ENCODE data around the gene GNL2. TPM values are rescaled to one million over a fixed set of nuclear protein-coding genes. Genes with fewer than 3 reads are reported as not detected.

The GNL2 gene
- total and polyA plus RNA-seq, 10 of the 15 experiments (the other 5 are each of a cell fraction or from before 2014, with no cell fraction given), result 64.2 to 167 (median 88.2) TPM

DNA sequence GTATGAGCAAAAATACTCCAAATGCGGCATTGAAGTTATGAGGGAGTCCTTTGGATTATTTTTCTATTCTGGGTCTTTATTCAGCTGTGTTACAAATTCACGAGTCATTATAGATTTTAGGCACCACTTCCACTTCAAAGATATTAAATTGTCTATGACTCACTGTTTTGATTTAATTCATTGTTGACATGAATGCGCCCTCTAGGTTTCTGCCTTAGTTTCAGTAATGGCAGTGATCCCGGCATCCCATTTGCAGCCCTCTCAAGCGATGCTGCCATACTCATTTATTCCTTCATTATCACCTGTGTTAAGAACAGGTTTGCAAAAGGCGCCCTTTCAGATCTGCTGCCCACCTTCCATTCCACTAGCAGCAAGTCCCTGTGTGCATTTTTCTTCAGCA lies 25.0 kb upstream of the GNL2 start:
- Histone ChIP-seq H3K79me2 (ENCODE audit: control insufficient read depth, insufficient read depth, low read length) (no peaks in the 10 kb centered on the region), H3K4me2 (ENCODE audit: control insufficient read depth, insufficient read depth) (no peak overlapping the region), H3K36me3 (ENCODE audit: control insufficient read depth in 2 of 2, insufficient read depth in 2 of 2, low read length in 1 of 2) (no peaks in the 10 kb centered on the region), H3K4me3 (no peak overlapping the region), H3K9ac (ENCODE audit: control insufficient read depth, insufficient read depth, low read length) (no peak overlapping the region), H4K20me1 (ENCODE audit: control insufficient read depth, insufficient read depth) (no peaks in the 10 kb centered on the region), H2AFZ (ENCODE audit: control insufficient read depth, low read depth, low read length) (no peak overlapping the region), H3K4me1 (ENCODE audit: control insufficient read depth, insufficient read depth, low read length) (no peaks in the 10 kb centered on the region), H3K27ac (ENCODE audit: control insufficient read depth, insufficient read depth) (no peak overlapping the region), H3K27me3 (replicated peaks in 1 of 2; ENCODE audit: control insufficient read depth in 2 of 2, insufficient read depth in 2 of 2, low read length in 1 of 2) (peaks cover 2 to 7% of the 10 kb centered on the region in 2 experiments; a peak in 3 of 4 replicates), H3K9me3 (replicated peaks; ENCODE audit: control insufficient read depth, insufficient read depth, low read length) (no peaks in the 10 kb centered on the region)
- ChIA-PET CTCF (no interaction called here), SMC1A (ENCODE audit: uncharacterized antibody, unreplicated experiment) (no interaction called here), RAD21 (ENCODE audit: unreplicated experiment) (no interaction called here), POLR2A (no interaction called here)
- no peak for ATAC-seq
- WGBS (ENCODE audit: insufficient coverage, insufficient replicate concordance, low lambda C conversion rate, missing lambda C conversion rate), result 42% methylated on average over 6 of the region's 6 CpGs
- TF ChIP-seq ZSCAN29 (IDR thresholded peaks at IDR 0.05) (no peak), STAT1 (conservative IDR thresholded peaks at IDR 0.05) (no peak), HDAC6 (IDR thresholded peaks at IDR 0.05; ENCODE audit: unreplicated experiment) (no peak), TAF1 (IDR thresholded peaks at IDR 0.05; ENCODE audit: borderline replicate concordance, low read depth, low read length) (no peak), ASH2L (IDR thresholded peaks at IDR 0.05; ENCODE audit: borderline replicate concordance, low read depth) (no peak), ZNF24 (IDR thresholded peaks at IDR 0.05) (no peak), SMAD1 (IDR thresholded peaks at IDR 0.05; ENCODE audit: low read depth, partially characterized antibody) (no peak), SREBF2 (IDR thresholded peaks at IDR 0.05; ENCODE audit: low read length) (no peak), GABPA (IDR thresholded peaks at IDR 0.05; ENCODE audit: low read depth) (no peak), BCL11A (IDR thresholded peaks at IDR 0.05; ENCODE audit: low read depth, low read length) (no peak), SRF (IDR thresholded peaks at IDR 0.05; ENCODE audit: low read depth in 2 of 2, low read length in 2 of 2) (no peak), POLR2AphosphoS2 (IDR thresholded peaks at IDR 0.05; ENCODE audit: low read depth, low read length) (no peak), RB1 (IDR thresholded peaks at IDR 0.05; ENCODE audit: borderline replicate concordance) (no peak), ATF7 (IDR thresholded peaks at IDR 0.05; ENCODE audit: low read depth) (no peak), EED (IDR thresholded peaks at IDR 0.05; ENCODE audit: low read depth) (no peak)
- TF ChIP-seq, protein P1, sequence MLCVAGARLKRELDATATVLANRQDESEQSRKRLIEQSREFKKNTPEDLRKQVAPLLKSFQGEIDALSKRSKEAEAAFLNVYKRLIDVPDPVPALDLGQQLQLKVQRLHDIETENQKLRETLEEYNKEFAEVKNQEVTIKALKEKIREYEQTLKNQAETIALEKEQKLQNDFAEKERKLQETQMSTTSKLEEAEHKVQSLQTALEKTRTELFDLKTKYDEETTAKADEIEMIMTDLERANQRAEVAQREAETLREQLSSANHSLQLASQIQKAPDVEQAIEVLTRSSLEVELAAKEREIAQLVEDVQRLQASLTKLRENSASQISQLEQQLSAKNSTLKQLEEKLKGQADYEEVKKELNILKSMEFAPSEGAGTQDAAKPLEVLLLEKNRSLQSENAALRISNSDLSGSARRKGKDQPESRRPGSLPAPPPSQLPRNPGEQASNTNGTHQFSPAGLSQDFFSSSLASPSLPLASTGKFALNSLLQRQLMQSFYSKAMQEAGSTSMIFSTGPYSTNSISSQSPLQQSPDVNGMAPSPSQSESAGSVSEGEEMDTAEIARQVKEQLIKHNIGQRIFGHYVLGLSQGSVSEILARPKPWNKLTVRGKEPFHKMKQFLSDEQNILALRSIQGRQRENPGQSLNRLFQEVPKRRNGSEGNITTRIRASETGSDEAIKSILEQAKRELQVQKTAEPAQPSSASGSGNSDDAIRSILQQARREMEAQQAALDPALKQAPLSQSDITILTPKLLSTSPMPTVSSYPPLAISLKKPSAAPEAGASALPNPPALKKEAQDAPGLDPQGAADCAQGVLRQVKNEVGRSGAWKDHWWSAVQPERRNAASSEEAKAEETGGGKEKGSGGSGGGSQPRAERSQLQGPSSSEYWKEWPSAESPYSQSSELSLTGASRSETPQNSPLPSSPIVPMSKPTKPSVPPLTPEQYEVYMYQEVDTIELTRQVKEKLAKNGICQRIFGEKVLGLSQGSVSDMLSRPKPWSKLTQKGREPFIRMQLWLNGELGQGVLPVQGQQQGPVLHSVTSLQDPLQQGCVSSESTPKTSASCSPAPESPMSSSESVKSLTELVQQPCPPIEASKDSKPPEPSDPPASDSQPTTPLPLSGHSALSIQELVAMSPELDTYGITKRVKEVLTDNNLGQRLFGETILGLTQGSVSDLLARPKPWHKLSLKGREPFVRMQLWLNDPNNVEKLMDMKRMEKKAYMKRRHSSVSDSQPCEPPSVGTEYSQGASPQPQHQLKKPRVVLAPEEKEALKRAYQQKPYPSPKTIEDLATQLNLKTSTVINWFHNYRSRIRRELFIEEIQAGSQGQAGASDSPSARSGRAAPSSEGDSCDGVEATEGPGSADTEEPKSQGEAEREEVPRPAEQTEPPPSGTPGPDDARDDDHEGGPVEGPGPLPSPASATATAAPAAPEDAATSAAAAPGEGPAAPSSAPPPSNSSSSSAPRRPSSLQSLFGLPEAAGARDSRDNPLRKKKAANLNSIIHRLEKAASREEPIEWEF (IDR thresholded peaks at IDR 0.05; ENCODE audit: insufficient replicate concordance, low read depth, low read length), result no peak
- TF ChIP-seq, protein P2, sequence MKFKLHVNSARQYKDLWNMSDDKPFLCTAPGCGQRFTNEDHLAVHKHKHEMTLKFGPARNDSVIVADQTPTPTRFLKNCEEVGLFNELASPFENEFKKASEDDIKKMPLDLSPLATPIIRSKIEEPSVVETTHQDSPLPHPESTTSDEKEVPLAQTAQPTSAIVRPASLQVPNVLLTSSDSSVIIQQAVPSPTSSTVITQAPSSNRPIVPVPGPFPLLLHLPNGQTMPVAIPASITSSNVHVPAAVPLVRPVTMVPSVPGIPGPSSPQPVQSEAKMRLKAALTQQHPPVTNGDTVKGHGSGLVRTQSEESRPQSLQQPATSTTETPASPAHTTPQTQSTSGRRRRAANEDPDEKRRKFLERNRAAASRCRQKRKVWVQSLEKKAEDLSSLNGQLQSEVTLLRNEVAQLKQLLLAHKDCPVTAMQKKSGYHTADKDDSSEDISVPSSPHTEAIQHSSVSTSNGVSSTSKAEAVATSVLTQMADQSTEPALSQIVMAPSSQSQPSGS (IDR thresholded peaks at IDR 0.05; ENCODE audit: low read length), result no peak
- TF ChIP-seq, protein P3, sequence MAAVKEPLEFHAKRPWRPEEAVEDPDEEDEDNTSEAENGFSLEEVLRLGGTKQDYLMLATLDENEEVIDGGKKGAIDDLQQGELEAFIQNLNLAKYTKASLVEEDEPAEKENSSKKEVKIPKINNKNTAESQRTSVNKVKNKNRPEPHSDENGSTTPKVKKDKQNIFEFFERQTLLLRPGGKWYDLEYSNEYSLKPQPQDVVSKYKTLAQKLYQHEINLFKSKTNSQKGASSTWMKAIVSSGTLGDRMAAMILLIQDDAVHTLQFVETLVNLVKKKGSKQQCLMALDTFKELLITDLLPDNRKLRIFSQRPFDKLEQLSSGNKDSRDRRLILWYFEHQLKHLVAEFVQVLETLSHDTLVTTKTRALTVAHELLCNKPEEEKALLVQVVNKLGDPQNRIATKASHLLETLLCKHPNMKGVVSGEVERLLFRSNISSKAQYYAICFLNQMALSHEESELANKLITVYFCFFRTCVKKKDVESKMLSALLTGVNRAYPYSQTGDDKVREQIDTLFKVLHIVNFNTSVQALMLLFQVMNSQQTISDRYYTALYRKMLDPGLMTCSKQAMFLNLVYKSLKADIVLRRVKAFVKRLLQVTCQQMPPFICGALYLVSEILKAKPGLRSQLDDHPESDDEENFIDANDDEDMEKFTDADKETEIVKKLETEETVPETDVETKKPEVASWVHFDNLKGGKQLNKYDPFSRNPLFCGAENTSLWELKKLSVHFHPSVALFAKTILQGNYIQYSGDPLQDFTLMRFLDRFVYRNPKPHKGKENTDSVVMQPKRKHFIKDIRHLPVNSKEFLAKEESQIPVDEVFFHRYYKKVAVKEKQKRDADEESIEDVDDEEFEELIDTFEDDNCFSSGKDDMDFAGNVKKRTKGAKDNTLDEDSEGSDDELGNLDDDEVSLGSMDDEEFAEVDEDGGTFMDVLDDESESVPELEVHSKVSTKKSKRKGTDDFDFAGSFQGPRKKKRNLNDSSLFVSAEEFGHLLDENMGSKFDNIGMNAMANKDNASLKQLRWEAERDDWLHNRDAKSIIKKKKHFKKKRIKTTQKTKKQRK (IDR thresholded peaks at IDR 0.05; ENCODE audit: low read depth, low read length), result no peak
- BruUV-seq (replicated peaks), result no TSS peak
- intact Hi-C loops (cut with micrococcal nuclease; ENCODE audit: unreplicated experiment), result no loop called here
- in situ Hi-C loops (cut with MboI), result no loop called here
- no peak for DNase-seq (ENCODE audit: low read depth, low spot score)
- no peak for FAIRE-seq
